Inflammatory macrophage treated with lipopolysaccharide for 4 hours (primary cell): ENCODE data around the gene BMP2K.
"Not testable (repeated sequence)": the region's sequence is repeated elsewhere in the genome, so short reads cannot be mapped to it uniquely, and the experiment has no call there.

Experiments
- DNase-seq: peaks from one replicate; pipeline ENCODE4 v3.0.0-alpha.2; 2020

The BMP2K gene

DNA sequence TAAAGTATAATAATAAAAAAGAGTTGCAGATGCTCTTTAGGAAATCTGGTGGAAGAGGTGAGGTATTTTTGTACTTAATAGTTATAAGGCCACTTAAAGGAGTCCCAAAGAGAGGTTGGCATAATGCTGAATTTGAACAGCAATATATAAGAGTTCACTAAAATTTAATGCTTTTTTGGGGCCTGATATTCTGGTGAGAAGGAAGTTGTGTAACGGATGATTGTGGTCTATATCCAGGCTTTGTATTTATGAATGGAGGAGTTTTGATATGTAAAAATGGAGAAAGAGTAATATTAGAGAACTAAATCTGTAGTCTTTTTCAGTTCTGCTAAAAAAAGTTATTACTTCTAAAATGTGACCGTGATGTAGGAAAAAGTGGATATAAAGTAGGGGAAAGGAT is 20.4 kb downstream of the BMP2K start:
- no peak for DNase-seq

DNA sequence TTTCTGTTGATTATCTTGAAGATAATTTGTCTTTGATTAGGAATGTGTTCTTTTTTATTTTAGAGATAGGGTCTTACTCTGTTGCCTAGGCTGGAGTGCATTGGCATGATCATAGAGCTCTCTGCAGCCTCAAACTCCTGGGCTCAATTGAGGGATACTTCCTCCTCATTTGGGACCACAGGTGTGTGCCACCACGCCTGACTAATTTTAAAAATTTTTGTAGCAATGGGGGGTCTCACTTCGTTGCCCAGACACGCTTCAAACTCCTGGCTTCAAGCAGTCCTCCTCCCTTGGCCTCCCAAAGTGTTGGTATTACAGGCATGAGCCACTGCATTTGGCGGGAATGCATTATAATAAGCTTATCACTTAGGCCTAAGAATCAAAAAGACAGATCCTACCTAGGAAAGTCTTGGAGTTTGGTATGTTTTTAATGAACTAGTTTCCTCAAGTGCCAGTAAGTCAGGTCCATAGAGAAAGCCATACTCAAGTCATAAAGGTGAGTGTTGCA is 21.7 kb downstream of the BMP2K start:
- no peak for DNase-seq

DNA sequence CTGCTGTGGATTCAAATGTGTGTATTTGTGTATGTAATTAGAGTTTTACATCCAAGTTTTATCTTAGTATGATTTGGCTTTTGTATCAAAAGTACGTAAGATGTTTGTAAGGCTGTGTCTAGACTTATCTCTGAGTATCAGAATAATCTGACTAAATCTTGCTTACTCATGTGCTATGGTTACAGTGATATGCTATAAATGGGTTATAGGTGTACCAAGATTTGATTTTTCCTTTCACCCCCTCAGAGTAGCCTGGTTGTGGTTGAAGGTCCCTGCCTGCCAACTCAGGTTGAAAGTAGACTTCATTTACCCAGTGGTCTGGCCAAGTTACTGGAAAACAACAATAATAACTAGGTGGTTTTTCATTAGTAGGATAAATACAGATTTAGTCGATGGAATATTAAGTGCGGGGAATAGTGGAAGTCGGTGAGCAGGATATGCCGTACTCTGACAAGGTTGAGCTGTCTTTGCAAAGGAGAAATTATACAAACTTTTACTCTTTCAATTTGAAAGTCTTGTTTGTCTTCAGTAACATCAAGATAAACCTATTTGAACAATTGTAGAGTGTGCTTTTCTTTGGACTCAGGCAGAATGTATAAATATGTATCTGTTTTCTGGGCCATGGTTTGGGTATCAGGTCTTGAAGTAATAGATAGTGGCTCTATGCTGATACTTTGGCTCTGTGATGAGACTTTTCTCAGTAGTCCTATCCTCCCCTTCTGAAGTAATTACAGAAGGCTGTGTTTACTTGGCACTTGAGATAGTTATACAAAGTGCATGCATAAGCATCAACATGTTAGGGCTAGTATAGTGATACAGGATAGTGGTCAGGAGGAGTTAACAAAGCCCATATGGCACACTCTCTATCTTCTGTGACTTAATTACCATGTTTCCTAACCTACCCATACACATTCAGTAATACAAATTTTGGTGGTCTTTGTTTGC is 23.7 kb downstream of the BMP2K start:
- DNase-seq = no peak

DNA sequence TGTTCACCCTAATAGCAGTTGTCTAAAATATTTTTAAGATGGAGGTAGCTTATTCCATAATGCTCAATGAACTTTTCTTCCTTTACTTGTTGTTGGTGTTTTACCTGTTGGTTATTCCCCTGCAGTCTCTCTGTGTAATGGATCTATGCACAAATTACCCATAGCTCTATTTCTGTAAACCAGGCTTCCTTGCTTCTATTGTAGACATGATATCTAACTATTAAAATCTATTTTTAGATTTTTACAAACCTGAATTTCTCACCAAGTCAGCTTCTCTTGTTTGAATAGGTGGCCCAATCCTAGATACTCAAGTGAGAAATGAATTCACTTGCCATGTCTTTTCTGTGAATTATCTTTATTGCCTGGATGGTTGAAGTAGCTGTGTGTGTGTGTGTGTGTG is 24.8 kb downstream of the BMP2K start:
- DNase-seq = no peak

DNA sequence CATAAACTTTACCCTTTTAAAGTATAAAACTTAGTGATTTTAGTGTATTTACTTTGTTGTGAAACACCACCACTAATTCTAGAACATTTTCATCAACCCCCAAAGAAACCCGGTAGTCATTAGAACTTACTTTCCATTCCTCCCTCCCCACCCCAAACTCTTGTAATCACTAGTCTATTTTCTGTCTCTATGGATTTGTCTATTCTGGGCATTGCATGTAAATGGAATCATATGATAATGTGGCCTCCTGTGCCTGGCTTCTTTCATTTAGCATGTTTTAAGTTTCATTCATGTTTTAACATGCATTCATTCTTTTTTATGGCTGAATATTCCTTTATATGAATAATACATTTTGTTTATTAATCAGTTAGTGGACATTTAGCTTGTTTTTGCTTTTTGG is 27.8 kb downstream of the BMP2K start:
- no peak for DNase-seq

DNA sequence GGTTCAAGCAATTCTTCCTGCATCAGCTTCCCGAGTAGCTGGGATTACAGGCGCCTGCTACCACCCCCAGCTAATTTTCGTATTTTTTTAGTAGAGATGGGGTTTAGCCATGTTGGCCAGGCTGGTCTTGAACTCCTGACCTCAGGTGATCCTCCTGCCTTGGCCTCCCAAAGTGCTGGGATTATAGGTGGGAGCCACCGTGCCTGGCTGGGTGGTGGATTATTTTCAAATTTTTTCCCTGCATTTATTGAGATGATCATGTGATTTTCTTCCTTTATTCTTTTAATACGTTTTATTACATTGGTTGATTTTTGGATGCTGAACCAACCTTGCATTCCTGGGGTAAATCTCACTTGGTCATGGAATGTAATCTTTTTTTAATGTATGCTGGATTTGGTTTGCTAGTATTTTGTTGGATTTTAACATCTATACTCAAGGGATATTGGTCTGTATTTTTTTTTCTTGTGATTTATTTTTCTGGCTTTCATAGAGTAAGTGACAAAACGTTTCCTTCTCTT is 30.9 kb downstream of the BMP2K start:
- no peak for DNase-seq

DNA sequence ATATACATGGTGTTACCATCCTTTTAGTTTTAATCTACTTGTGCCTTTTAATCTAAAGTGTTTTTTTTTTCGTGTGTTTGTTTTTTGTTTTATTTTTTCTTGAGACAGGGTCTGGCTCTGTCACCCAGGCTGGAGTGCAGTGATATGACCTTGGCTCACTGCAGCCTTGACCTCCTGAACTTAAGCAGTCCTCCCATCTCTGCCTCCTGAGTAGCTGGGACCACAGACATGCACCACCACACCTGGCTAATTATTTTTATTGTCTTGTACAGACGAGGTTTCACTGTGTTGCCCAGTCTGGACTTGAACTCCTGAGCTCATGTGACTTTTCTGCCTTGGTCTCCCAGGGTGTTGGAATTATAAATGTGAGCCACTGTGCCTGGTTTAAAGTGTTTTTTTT is 33.1 kb downstream of the BMP2K start:
- DNase-seq = no peak

DNA sequence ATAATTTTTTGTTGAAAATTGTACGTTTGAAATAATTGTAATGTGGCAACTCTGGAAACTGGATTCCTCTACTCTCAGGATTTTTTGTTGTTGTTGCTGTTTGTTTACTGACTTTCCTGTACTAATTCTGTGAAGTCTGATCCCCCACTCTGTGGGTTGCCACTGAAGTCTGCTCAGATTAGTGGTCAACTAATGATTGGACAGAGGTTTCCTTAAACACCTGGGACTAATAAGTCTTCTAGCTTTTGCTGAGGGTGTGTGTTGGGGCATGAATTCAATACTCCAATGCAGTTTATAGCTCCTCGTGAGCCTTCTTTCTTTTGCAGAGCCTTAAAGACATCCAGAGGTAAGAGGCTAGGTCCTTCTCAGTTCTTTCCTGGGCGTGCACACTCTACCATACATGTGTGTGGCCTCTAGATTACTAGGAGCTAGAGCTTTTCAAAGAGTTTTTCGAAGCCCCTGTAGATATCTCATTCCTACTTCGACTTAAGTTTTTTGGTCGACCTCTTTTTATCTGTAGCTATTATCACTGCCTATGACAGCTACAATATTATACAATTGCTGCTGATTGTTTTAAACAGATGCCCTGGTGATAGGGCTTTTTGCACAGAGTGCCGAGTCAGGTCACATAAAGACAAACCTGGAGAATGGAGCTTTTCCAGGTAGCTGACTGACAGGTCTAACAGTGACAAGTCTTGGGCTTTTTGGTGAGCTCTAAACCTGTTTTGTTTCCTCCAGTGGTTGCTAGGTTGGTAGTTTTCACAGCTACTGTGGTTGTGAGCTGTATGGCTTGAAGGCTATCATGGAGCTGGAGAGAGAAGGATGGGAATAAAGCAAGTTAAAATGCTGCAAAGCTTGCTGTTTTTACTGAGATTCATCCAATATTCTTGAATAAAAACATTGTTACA is 34.0 kb downstream of the BMP2K start:
- DNase-seq = no peak

DNA sequence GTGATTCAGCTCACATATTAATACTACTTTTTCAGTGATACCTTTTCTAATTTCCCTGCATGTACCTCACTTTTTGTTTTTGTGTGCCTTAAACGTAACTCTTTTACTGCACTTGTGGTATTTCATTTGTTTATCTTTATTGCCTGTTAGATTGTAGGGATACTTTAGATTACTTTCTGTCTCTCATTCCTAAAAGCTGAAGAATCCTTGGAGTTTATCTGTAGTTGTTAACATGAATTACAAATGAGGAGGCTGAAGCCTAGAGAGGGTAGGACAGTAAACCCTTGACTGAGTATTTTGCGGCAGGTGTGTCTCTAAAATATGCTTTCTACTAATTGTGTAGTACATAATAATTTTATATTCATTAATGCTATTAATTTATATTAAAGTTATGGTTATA is 34.9 kb downstream of the BMP2K start:
- no peak for DNase-seq

DNA sequence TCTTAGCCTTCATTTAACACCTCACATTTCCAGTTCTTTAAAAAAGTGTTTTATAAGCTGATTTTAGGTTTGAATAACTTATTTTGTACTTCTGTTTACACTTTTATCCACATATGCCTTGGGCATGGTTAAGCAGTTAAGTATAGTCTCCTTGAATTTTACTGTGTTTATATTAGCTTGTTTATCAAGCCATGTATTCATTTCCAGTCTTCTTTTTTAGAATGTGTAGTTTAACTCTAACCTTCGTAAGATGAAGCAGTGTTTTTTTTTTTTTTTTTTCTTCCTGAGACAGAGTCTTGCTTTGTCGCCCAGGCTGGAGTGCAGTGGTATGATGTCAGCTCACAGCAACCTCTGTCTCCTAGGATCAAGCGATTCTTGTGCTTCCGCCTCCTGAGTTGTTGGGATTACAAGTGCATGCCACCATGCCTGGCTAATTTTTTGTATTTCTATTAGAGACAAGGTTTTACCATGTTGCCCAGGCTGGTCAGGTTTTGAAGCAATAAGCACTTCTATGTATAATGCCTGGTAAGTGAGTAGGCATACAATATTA is 42.5 kb downstream of the BMP2K start:
- DNase-seq = no peak

DNA sequence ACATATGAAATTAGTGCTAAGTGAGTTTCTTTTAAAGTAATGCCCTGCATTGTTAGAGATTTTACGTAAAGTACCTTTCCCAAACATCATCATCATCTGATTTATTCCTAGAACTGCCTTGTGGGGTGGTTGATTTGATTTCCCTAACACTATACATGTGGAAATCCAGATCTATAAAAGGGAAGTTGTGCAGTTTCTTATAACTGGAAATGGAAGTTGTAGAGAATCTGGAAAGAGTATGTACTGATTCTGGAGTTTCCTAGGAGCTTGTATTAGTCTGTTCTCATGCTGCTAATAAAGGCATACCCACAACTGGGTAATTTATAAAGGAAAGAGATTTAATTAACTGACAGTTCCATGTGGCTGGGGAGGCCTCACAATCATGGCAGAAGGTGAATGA is 47.9 kb downstream of the BMP2K start:
- DNase-seq = peak; percentile 56

DNA sequence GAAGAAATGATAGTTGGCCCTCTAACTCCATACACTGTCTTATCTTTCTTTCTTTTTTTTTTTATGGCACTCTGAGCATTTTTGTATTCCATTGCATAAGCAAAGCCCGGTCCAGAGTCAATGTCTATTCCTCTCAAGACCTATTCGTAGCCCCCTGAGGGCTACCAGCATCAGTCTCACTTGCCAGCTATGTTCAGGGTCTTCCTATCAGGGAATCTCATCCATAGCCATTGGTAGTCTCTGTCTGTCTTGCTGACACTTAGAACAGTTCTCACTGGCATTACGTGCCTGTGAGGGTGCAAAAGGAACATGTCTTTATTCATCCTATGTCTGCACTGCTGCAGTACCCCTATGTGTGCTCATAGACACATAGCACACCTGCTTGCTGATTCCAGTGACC is 51.0 kb downstream of the BMP2K start:
- DNase-seq = no peak

DNA sequence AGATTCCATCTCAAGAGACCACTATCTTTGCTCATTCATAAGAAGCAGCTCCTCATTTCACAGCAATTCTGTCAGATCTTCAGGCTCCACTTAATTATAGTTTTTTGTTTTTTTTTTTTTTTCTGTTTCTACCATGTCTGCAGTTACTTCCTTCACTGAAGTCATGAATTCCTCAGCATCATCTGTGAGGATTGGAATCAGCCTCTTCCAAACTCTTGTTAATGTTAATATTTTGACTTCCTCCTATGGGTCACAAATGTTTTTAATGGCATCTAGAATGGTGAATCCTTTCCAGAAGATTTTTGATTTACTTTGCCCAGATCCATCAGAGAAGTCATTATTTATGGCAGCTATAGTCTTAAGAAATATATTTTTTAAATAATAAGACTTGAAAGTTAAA is 53.1 kb downstream of the BMP2K start:
- DNase-seq = no peak

DNA sequence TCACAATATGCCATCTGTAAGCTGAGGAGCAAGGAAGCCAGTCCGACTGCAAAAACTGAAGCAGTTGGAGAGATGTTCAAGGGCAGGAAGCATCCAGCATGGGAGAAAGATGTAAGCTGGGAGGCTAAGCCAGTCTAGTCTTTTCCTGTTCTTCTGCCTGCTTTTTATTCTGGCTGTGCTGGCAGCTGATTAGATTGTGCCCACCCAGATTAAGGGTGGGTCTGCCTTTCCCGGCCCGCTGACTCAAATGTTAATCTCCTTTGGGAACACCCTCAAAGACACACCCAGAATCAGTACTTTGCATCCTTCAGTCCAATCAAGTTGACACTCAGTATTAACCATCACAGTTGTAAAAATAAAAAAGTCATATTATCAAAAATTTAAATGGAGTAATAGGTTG is 63.5 kb downstream of the BMP2K start:
- DNase-seq = not testable (repeated sequence)

DNA sequence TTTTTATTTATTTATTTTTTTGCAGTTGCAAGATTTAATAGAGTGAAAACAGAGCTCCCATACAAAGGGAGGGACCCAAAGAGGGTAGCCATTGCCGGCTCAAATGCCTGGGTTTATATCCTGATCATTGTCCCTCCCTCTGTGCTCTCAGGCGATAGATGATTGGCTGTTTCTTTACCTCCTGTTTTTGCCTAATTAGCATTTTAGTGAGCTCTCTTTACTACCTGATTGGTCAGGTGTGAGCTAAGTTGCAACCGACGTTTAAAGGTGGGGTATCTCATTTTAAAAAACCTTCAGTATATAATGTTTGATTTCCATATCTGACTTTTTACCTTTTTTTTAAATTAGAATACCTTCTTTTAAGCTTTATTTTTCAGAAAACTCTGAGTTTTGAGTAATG is 64.1 kb downstream of the BMP2K start:
- not testable (repeated sequence) for DNase-seq

DNA sequence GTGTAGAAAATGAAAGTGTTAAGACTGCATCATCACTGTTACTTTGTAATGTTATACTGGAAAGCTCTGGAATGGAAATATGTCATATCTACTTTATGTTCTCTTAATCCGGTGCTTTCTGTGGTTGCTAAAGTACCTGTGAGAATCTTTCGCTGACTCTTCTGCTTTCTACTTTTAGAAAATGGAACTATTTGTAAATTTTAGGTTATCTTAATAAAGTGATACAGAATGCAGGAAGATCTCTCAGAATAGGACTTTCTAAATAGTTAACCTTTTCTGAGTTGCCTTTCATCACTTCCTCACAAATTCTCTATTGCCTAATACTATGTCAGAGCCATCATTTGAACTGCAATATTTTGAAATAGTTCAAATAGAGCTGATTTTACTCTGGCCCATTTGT is 69.3 kb downstream of the BMP2K start:
- peak; percentile 87 for DNase-seq

DNA sequence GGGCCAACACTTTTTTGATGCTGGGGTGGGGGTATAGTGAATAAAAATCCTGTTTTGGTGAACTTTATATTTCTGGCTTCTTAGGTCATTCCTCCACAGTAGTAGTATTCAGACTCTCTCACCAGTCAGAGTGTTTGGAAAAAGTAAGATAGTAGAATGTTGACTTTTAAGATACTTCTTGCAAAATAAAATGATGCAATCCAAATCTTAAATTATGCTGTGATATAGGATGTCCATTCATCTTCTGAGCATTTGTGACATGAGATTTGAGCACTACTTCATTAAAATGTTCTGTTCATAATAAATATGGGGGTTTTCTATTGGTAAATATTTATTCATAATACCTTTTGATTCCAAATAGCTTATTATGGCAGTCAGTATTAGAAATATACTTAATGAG is 70.1 kb downstream of the BMP2K start:
- peak; percentile 12 for DNase-seq

DNA sequence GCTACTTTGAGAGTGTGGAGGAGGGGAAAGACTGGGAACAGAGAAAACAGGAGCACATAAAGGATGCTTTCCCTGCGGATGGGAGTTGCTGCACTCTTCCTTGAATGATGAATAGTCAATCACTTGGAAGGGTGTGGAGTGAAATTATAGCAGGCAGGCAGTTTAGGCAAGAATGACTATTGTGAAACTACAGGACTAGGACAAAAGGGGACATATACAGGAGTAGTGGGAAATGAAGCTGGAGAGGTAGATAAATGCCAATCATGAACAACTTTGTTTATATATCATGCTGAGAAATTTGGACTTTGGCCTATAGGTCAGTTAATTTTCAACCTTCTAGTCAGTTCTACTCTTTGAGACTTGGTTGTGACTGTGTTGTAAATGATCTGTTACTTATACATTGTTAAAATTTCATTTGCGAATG is 86.2 kb downstream of the BMP2K start:
- DNase-seq = no peak

DNA sequence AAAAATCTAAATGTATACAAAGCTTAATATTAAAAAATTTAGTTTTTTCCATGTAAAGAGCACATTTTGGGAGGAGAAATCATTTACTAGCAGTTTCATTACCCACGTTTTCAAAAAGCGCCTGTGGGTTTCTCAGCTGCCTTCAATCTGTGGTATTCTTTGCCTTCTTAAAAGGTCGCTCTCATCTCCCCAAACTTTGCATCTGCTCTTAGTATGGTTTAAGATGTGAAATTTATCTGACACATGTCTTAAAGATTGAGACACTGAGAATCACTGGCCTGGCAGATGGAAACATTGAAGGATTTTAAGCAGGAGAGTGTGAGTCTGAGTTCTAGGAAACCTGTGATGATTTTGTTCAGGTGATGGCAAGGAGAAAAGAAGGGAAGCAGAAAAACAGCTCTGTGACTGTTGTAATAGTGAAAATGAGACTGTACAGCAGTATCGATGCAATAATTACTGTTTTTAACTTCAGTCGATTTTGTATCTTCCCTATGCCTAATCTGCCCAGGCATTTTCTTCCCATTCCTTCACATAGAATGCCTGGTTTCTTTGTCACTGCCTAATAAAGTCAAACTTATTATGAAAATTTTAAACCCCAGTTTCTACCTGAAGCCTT is 87.2 kb downstream of the BMP2K start:
- no peak for DNase-seq

DNA sequence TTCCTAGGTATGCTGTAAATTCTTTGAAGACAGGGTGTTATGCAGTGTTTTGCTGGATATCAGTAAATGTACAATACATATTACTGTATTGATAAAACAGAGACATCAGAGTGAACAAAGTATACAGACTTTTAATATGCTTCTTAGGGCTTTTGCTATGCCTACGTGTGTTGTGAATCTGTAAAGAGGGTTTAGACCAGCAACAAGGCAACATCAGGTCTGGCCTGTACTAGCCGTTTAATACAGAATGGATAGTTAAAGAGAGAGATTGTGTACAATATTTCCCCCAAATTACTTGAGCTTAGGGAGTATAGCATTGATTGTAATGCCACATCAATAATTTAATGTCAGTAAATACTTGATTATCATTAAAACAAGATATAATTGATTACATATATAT is 87.8 kb downstream of the BMP2K start:
- DNase-seq = no peak

DNA sequence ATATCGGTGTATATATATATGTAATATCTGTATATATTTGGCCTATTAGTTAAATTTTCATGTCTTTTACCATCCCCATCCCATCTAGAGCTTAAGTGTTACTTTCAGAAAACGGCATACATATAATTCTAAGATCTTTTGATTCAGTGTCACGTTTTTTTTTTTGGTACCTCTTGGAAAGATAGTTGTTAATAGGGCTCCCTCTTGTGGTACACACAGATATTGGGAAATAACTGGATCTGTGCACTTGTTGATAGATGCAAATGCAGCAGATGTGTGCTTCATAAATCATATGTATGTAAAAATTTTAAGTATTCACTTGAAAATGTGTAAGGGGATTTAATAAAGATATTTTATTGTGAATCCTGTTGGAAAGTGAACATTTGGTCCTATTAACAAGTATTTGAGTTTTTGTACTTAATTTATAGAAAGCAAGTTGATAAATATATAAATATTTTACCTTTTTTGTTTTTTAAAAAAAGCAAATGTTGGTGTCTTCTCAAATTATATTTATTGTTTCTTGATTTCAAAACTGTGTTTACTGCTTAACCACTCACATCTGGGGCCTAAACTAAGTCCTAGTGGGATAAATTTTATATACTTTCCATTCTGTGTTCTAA is 88.4 kb downstream of the BMP2K start:
- peak; percentile 74 for DNase-seq

DNA sequence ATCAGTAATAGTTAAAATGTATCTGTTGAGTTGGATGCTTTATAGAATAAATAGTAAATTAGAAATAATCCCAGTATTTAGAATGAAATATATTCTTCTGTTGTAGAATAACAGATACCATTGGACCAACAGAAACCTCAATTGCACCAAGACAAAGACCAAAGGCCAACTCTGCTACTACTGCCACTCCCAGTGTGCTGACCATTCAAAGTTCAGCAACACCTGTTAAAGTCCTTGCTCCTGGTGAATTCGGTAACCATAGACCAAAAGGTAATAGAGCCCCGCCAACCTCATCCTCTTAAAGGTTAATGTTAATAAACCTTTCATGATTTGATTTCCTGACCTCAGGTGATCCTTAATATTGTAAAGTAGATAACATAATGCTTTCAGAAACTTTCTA is 89.3 kb downstream of the BMP2K start:
- DNase-seq = no peak
